OCI-LY7 (cell line): ENCODE results near the gene TFCP2L1. TPM values are rescaled to one million over a fixed set of nuclear protein-coding genes. Genes with fewer than 3 reads are reported as not detected.

Source experiments
- BruUV-seq: library from RNA; stranded (reverse); fragments of 400-500 nt; replicated peaks from 2 replicates; lab custom pipeline; 2021; lab: Mats Ljungman, UMichigan
- CTCF ChIA-PET: fragments of 300-600 bp; sonication (Branson Sonifier 250); formaldehyde crosslinking; loops from one replicate; lab custom pipeline; 2022; ENCODE audit warnings: antibody characterized with exemption; ENCODE audit not compliant: unreplicated experiment; lab: Charles Lee
- POLR2A ChIA-PET: fragments of 300-600 bp; sonication (Branson Sonifier 250); formaldehyde crosslinking; loops from one replicate; lab custom pipeline; 2022; ENCODE audit warnings: antibody characterized with exemption; lab: Charles Lee
- DNase-seq: peaks from one replicate; pipeline ENCODE4 v3.0.0-alpha.2; 2015; ENCODE audit warnings: low spot score
- H2AFZ ChIP-seq: fragments of 200-600 bp; sonication (generic), shearing (Covaris generic); 2 replicates; pipeline ENCODE4 v1.6.1; 2014; ENCODE audit warnings: mild to moderate bottlenecking, antibody characterized with exemption, low read length, moderate library complexity
- H3K27ac ChIP-seq: fragments of 200-600 bp; sonication (generic); 2 replicates; pipeline ENCODE4 v1.5.1; 2014; ENCODE audit warnings: mixed run types, low read depth, mild to moderate bottlenecking, moderate library complexity, low read length, inconsistent platforms; ENCODE audit not compliant: poor library complexity, severe bottlenecking
- H3K36me3 ChIP-seq: fragments of 200-600 bp; sonication (generic); 2 replicates; pipeline ENCODE4 v1.6.1; 2014; ENCODE audit warnings: mild to moderate bottlenecking, antibody characterized with exemption, low read length, moderate library complexity, mixed read lengths; ENCODE audit not compliant: insufficient read depth
- H3K4me1 ChIP-seq: fragments of 200-600 bp; sonication (generic); 2 replicates; pipeline ENCODE4 v1.5.1; 2014; ENCODE audit warnings: mild to moderate bottlenecking, low read length; ENCODE audit not compliant: insufficient read depth, poor library complexity, severe bottlenecking
- H3K4me2 ChIP-seq: fragments of 200-600 bp; sonication (generic); 2 replicates; pipeline ENCODE4 v1.6.1; 2014; ENCODE audit warnings: mild to moderate bottlenecking, low read length
- H3K4me3 ChIP-seq: fragments of 200-600 bp; sonication (generic); 2 replicates; pipeline ENCODE4 v1.5.1; 2014; ENCODE audit warnings: mild to moderate bottlenecking, low read depth, low read length; ENCODE audit not compliant: poor library complexity, severe bottlenecking
- H3K79me2 ChIP-seq: fragments of 200-600 bp; sonication (generic); 2 replicates; pipeline ENCODE4 v1.6.1; 2016; ENCODE audit warnings: low read depth, mild to moderate bottlenecking, low read length, moderate library complexity, mixed read lengths; ENCODE audit not compliant: insufficient read depth
- H3K9me2 ChIP-seq: fragments of 200-600 bp; sonication (generic); 2 replicates; pipeline ENCODE4 v1.6.1; 2016; ENCODE audit warnings: mild to moderate bottlenecking, low read length, mixed read lengths; ENCODE audit not compliant: insufficient read depth
- H3K9me3 ChIP-seq: fragments of 200-600 bp; sonication (generic); 2 replicates; pipeline ENCODE4 v1.6.1; 2014; ENCODE audit warnings: mild to moderate bottlenecking, mixed run types, low read length, mixed read lengths
- H4K20me1 ChIP-seq: fragments of 200-600 bp; sonication (generic); 2 replicates; pipeline ENCODE4 v1.6.1; 2014; ENCODE audit warnings: mild to moderate bottlenecking, antibody characterized with exemption, low read length, moderate library complexity, mixed read lengths; ENCODE audit not compliant: insufficient read depth
- CTCF ChIP-seq: fragments of 200-600 bp; sonication (generic); conservative IDR thresholded peaks from 2 replicates; pipeline ENCODE4 v1.5.1; 2014; ENCODE audit warnings: mild to moderate bottlenecking, antibody characterized with exemption, low read length, moderate library complexity, mixed read lengths
- EZH2phosphoT487 ChIP-seq: fragments of 200-600 bp; sonication (generic); IDR thresholded peaks from 2 replicates; pipeline ENCODE4 v1.6.1; 2018; ENCODE audit warnings: low read depth, borderline replicate concordance, mild to moderate bottlenecking, mixed run types, antibody characterized with exemption, low read length, moderate library complexity, mixed read lengths
- intact Hi-C: fragments of 100-400 bp; cut with micrococcal nuclease; formaldehyde crosslinking; loops from one replicate; pipeline ENCODE4 v1.10.0; 2022; ENCODE audit not compliant: unreplicated experiment
- total RNA-seq, 2 experiments: library from RNA; depleted of rRNA in 1 of 2; stranded (reverse); fragments of >200 nt in 1 of 2; shearing (Covaris generic) in 1 of 2; gene quantifications; 2 replicates each; pipeline ENCODE4 v1.2.3, GENCODE V29; 2014 to 2022

The TFCP2L1 gene
- total RNA-seq, 2 experiments from 2014 or later: 0.06 to 1.4 TPM

GRCh38 chr2:121167411-121167810 is 117.6 kb downstream of the TFCP2L1 start:
- H3K4me3 ChIP-seq: no peak overlapping the region
- no peak overlapping the region for H3K27ac ChIP-seq
- no TSS peak for BruUV-seq
- intact Hi-C loops: no loop called here
- H3K4me1 ChIP-seq: no peaks in the 10 kb centered on the region
- no peaks in the 10 kb centered on the region for H4K20me1 ChIP-seq
- H3K79me2 ChIP-seq: no peaks in the 10 kb centered on the region
- no peak overlapping the region for H2AFZ ChIP-seq
- no peaks in the 10 kb centered on the region for H3K36me3 ChIP-seq
- TF ChIP-seq EZH2phosphoT487: no peak
- no peak for TF ChIP-seq CTCF
- POLR2A ChIA-PET: no interaction called here
- H3K4me2 ChIP-seq: no peak overlapping the region
- CTCF ChIA-PET: no interaction called here
- no peaks in the 10 kb centered on the region for H3K9me3 ChIP-seq
- no peak for DNase-seq
- H3K9me2 ChIP-seq: no peaks in the 10 kb centered on the region

Other genes starting within 250 kb of the TFCP2L1 start
- gene RNU4ATAC, start 245.7 kb upstream of the TFCP2L1 start, total RNA-seq (2014; rRNA removed; shearing (Covaris generic)): not detected in 2 replicates
- gene RNU4ATAC, start 245.7 kb upstream of the TFCP2L1 start, total RNA-seq (2022): not detected in 2 replicates